SU-DHL-6 (cell line): Measurements from ENCODE around the gene METAP1.

Experiments used
- CTCF ChIP-seq: fragments of 200-600 bp; sonication (generic); IDR thresholded peaks from one replicate; pipeline ENCODE4 v1.5.1; 2017; ENCODE audit warnings: antibody characterized with exemption, mild to moderate bottlenecking, low read length, moderate library complexity; ENCODE audit not compliant: insufficient read depth, poor library complexity, severe bottlenecking
- EZH2phosphoT487 ChIP-seq: fragments of 200-600 bp; sonication (generic), shearing (Covaris generic); conservative IDR thresholded peaks from 2 replicates; pipeline ENCODE4 v1.6.1; 2018; ENCODE audit warnings: mild to moderate bottlenecking, antibody characterized with exemption, low read length, moderate library complexity, mixed read lengths

- no peak for TF ChIP-seq CTCF
- TF ChIP-seq EZH2phosphoT487 = no peak
Observed at GRCh38 chr4:99013884-99014523, 18.5 kb downstream of the METAP1 start.
